ENCODE results near the gene VPS41.

VPS41 gene

GRCh38 chr7:38851321-38851720 lies 57.7 kb downstream of the VPS41 start:
- no peak for DNase-seq

GRCh38 chr7:38846280-38846679 lies 62.7 kb downstream of the VPS41 start:
- DNase-seq: no peak

GRCh38 chr7:38844952-38845563 lies 63.9 kb downstream of the VPS41 start:
- DNase-seq: no peak

GRCh38 chr7:38842746-38843145 lies 66.2 kb downstream of the VPS41 start:
- no peak for DNase-seq

GRCh38 chr7:38840736-38841460 lies 68.1 kb downstream of the VPS41 start:
- no peak for DNase-seq

GRCh38 chr7:38839851-38840250 lies 69.1 kb downstream of the VPS41 start:
- DNase-seq: no peak

GRCh38 chr7:38838725-38839385 lies 70.1 kb downstream of the VPS41 start:
- no peak for DNase-seq

GRCh38 chr7:38834357-38834756 lies 74.6 kb downstream of the VPS41 start:
- DNase-seq: no peak

GRCh38 chr7:38833329-38833728 lies 75.7 kb downstream of the VPS41 start:
- no peak for DNase-seq

GRCh38 chr7:38831259-38831996 lies 77.6 kb downstream of the VPS41 start:
- DNase-seq: no peak

- DNase-seq: no peak
Observed at GRCh38 chr7:38830826-38831225, 78.2 kb downstream of the VPS41 start.

GRCh38 chr7:38829488-38830165 lies 79.4 kb downstream of the VPS41 start:
- DNase-seq: no peak

GRCh38 chr7:38828026-38828425 lies 81.0 kb downstream of the VPS41 start:
- DNase-seq: no peak

GRCh38 chr7:38825721-38826440 lies 83.1 kb downstream of the VPS41 start:
- no peak for DNase-seq

- DNase-seq: no peak
Observed at GRCh38 chr7:38824948-38825347, 84.0 kb downstream of the VPS41 start.

GRCh38 chr7:38822549-38822948 lies 86.4 kb downstream of the VPS41 start:
- DNase-seq: no peak

GRCh38 chr7:38820571-38820970 lies 88.4 kb downstream of the VPS41 start:
- DNase-seq: no peak

- no peak for DNase-seq
Observed at GRCh38 chr7:38819463-38819862, 89.5 kb downstream of the VPS41 start.

- DNase-seq: no peak
Observed at GRCh38 chr7:38817526-38817925, 91.5 kb downstream of the VPS41 start.

GRCh38 chr7:38813768-38814167 lies 95.2 kb downstream of the VPS41 start:
- no peak for DNase-seq

- no peak for DNase-seq
Observed at GRCh38 chr7:38806912-38807311, 102.1 kb downstream of the VPS41 start.

- DNase-seq: no peak
Observed at GRCh38 chr7:38801786-38802185, 107.2 kb downstream of the VPS41 start.

Data from CD4-positive, alpha-beta T cell treated with Interferon alpha-2 for 1 hour (primary cell).